CD4-positive, alpha-beta T cell treated with Interleukin-15 for 1 hour (primary cell): ENCODE measurements around the gene FOLR2.
"Not testable (repeated sequence)": the region's sequence is repeated elsewhere in the genome, so short reads cannot be mapped to it uniquely, and the experiment has no call there.

Experiments used
- DNase-seq: peaks from one replicate; pipeline ENCODE4 v3.0.0-alpha.2; 2020

Gene FOLR2

DNA sequence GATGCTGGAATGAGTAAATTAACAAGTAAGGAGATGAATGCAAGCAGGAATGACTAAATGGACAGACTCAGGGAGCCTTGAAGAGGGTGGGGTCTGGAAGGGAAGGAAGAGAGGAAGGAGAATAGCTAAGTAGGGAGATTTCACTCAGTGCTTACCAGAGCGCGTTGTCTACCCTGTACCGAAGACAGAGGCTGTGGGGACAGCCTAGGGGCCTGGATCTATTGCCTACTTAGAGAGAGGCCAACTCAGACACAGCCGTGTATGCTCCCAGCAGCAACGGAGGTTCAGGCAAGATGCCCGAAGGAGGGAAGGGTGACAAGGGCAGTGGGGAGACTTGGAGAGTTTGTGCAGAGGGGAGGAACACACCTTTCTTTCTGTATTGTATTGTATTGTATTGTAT is at the start of gene FOLR2:
Gene FOLR2, plus strand, starts transcription at position 157 of the 400 bp plus-strand sequence. CDS start 1,791 bp downstream, outside the sequence.
- no peak for DNase-seq

DNA sequence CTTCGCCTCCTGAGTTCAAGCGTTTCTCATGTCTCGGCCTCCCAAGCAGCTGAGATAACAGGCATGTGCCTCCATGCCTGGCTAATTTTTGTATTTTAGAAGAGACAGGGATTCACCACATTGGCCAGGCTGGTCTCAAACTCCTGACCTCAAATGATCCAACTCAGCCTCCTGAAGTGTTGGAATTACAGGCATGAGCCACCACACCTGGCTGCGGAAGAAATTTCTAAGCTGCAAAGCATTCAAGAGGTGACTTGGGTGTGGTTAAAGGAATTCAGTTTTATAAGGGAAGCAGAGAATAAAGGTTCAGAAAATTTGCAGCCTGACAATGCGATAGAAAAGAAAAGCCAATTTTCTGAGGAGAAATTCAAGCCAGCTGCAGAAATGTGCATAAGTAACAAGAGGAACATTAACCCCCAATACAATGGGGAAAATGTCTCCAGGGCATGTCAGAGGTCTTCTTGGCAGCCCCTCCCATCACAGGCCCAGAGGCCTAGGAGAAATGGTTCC is 47.5 kb upstream of the FOLR2 start:
- DNase-seq: not testable (repeated sequence)

- DNase-seq: not testable (repeated sequence)
Measured at GRCh38 chr11:72169754-72170153, 46.8 kb upstream of the FOLR2 start.

- DNase-seq: not testable (repeated sequence)
Measured at GRCh38 chr11:72172043-72172442, 44.6 kb upstream of the FOLR2 start.

DNA sequence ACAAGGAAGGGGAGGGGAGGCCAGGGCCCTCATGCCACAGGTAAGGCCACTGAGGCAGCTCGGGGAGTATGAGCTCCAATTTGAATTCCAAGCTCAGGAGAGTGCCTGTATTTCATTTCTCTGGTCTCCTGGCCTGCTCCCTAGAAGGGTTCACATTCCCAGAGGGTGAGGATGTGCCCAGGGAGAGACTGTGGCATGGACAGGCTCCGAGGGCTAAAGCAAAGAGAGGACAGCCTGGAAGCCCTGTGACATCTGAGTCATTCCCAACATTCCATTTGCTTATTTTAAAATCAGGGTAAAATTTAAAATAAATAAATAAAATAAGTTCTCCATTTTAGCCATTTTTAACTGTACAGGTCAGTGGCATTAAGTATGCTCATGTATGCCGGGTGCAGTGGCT is 43.3 kb upstream of the FOLR2 start:
- no peak for DNase-seq

DNA sequence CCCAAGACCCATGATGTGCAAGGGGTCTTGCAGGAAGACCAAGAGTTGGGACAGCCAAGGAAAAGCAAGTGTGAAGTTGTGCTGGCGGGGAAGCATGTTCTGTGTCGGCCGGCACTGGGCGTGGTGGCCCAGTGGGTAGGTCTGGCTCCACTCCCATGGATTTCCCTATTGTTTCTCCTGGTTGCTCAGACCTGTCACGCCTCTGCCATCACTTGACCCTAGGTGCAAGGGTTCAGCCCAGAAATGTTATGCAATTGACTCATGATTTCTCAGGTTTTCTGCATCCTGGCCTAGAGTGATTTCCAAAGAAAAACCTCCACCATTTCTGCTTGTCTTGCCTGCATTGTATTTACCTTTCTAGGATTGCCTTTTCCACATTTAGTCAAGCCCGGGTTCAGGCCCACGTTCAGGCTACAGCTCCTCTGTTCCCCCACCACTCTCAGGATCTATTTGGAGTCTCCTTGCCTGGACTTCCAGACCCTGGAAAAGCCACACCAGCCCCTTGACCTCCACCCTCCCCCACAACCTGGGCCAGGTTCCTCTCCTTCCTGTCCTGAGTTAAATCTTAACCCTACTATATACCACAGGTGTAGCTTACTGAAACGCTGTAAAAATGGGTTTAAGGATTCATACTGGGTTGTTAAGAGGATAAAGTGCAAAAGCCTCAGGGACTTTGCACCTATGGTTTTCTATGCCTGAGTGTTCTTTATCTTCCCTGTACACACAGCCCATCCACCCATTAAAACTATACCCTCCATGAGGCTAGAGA is 42.1 kb upstream of the FOLR2 start:
- no peak for DNase-seq

DNA sequence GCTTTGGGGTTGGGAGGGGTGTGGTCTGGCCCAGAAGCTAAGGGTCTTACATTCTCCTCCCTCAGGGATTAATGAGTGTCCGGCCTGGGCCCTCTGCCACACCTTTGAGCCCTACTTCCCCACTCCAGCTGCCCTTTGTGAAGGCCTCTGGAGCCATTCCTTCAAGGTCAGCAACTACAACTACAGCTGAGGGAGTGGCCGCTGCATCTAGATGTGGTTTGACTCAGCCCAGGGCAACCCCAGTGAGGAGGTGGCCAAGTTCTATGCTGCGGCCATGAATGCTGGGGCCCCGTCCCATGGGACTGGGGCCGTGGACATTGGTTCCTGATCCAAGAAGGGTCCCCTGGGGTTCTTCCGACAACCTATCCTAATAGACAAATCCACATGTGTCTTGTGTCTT is 38.9 kb upstream of the FOLR2 start:
- no peak for DNase-seq

GRCh38 chr11:72179049-72179803 is 37.4 kb upstream of the FOLR2 start:
- no peak for DNase-seq

- DNase-seq: no peak
Measured at GRCh38 chr11:72179804-72180396, 36.7 kb upstream of the FOLR2 start.

DNA sequence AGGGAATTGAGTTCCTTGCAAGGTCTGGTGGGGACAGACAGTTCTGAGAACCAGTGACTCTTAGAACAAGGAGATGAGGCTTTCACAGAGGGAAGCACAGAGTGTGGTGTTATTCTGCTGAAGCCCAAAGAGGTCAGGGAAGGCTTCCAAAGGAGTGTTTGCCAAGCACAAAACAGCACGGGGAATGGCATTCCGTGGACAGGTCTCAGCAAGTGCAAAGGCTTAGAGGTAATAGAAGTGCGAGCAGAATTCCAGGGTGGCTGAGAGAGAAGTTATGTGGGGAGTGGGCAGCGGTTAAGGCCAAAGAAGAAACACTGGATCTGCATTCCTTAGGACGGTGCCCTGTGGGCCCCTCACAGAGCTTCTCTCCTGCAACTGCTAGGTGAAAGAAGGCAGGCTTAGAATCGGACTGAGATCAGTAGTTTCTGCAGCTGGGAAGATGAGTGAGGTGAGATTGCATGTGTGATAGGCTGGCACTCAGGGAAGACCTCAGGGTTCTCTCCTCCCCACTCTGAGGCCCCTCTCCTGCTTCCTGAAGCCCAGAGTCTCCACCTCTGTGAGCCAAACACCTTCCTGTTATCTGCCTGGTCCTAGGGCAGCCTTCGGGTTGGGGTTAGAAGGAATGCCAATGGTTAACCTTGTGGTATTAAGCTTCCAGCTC is 35.6 kb upstream of the FOLR2 start:
- DNase-seq: not testable (repeated sequence)

- DNase-seq: not testable (repeated sequence)
Measured at GRCh38 chr11:72181553-72181958, 35.0 kb upstream of the FOLR2 start.

DNA sequence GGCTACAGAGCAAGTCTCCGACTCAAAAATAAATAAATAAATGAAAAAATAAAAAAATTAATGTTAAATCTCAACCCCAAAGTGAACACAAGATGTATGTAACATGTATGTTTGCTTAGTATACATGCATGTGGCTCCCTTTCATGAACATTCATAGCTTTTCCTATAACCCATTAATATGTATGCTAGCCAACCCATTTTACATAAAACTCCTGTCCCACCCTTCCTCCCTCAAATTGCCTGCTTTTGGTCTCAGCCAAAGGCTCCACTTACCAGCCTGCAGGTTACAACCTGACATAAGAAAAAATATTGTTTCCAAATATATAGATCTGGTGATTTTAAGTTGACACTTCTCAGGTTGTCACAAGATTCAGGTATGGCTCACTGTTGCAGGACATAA is 28.3 kb upstream of the FOLR2 start:
- DNase-seq: no peak

DNA sequence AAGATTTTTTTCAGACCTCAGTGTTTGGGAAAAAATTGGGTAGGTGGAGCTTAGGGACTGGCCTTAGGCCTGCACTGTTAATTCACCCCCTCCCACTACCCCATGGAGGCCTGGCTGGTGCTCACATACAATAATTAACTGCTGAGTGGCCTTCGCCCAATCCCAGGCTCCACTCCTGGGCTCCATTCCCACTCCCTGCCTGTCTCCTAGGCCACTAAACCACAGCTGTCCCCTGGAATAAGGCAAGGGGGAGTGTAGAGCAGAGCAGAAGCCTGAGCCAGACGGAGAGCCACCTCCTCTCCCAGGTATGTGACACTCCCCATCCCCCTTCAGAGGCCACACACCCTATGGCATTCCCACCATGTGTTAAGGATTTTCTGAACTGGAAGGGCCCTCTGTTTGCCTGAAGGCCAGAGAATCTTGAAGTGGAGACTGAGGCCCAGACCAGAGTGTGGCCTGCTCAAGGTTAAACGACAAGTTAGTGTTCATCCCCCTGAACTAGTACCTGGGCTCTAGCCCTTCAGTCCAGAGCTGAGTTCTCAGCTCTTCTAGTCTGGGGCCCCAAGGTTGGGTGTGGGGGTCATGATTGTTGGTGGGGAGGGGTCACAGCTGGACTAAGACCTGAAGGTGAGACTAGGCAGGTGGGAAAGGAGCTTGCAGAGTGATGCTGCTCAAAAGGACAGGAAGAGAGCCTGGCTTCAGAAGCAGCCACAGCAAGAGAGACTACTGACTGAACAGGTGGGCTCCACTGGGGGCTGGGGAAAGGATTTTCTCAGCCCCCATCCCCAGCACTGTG is 26.9 kb upstream of the FOLR2 start:
- DNase-seq: no peak

- DNase-seq: no peak
Measured at GRCh38 chr11:72190631-72191071, 25.9 kb upstream of the FOLR2 start.

DNA sequence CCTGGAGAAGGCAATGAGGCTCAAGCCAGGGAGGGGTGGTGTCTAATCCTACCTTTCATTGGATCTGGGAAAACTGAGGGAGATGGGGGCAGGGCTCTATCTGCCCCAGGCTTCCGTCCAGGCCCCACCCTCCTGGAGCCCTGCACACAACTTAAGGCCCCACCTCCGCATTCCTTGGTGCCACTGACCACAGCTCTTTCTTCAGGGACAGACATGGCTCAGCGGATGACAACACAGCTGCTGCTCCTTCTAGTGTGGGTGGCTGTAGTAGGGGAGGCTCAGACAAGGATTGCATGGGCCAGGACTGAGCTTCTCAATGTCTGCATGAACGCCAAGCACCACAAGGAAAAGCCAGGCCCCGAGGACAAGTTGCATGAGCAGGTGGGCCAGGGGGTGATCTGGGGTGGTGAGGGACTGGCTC is 24.6 kb upstream of the FOLR2 start, which contains the start of gene FOLR1:
Gene FOLR1, plus strand, starts transcription at position 180 of the 421 bp plus-strand sequence. Its CDS starts 34 bp downstream, at position 214.
- no peak for DNase-seq

DNA sequence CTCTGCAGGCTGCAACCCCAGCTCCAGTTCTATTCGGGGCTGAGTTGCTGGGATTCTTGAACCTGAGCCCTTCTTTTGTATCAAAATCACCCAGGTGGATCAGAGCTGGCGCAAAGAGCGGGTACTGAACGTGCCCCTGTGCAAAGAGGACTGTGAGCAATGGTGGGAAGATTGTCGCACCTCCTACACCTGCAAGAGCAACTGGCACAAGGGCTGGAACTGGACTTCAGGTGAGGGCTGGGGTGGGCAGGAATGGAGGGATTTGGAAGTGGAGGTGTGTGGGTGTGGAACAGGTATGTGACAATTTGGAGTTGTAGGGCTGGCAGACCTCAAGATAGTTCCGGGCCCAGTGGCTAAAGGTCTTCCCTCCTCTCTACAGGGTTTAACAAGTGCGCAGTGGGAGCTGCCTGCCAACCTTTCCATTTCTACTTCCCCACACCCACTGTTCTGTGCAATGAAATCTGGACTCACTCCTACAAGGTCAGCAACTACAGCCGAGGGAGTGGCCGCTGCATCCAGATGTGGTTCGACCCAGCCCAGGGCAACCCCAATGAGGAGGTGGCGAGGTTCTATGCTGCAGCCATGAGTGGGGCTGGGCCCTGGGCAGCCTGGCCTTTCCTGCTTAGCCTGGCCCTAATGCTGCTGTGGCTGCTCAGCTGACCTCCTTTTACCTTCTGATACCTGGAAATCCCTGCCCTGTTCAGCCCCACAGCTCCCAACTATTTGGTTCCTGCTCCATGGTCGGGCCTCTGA is 20.9 kb upstream of the FOLR2 start:
- no peak for DNase-seq

GRCh38 chr11:72201445-72201844 is 15.1 kb upstream of the FOLR2 start:
- DNase-seq: not testable (repeated sequence)

- DNase-seq: no peak
Measured at GRCh38 chr11:72202571-72202970, 14.0 kb upstream of the FOLR2 start.

DNA sequence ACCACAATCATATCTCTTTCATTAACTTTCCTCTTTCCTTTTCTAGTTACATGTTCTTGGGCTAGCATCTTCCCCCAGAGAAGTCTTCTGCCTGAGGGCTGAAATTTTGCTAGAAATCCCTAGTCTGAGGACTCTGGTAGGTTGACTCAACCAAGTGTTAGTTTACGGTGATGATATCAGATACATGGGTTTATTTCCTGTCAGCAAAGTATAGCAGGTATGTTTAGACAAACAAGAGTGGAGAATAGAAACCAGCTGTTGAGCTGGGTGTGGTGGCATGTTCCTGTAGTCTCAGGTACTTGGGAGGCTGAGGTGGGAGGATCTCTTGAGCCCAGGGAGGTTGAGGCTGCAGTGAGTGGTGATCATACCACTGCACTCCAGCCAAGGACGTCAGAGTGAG is 13.4 kb upstream of the FOLR2 start:
- no peak for DNase-seq

DNA sequence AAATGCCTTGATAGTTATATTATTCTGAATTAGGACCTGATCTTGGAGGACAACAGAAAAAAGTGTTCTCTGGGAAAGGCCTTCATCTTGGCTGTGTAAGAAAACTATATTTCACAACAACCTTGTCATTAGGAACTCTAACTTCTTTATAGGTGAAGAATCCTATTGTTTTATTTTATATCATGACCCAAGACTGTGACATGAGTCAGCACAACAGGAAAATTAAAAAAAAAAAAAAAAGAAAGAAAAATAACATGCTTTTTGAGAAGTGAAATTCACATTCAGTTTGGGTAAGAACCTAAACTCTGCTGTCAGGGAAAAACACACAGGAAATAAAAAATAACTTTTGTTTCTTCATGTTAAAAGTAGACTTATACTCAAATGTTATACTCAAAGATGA is 11.7 kb upstream of the FOLR2 start:
- no peak for DNase-seq

- not testable (repeated sequence) for DNase-seq
Measured at GRCh38 chr11:72206794-72207193, 9.8 kb upstream of the FOLR2 start.
